Spleen (tissue), 7 donors: ENCODE measurements around the gene FAM107A.

ENCODE experiments used
- CTCF ChIP-seq, 11 experiments: fragments of 200-600 bp in 7 of 11; fragments of 450-650 bp in 4 of 11; sonication (generic) in 4 of 11; IDR thresholded peaks in 8 of 11; conservative IDR thresholded peaks in 3 of 11; 1 replicate in 7 of 11; 2 replicates in 4 of 11; pipeline versions ENCODE4 v1.4.0 to v1.8.0; 2016 to 2021; ENCODE audit warnings: antibody characterized with exemption in 11 of 11, inconsistent platforms in 4 of 11, mild to moderate bottlenecking in 1 of 11
- POLR2AphosphoS5 ChIP-seq, 3 donors: sonication (generic); formaldehyde crosslinking; IDR thresholded peaks; one replicate each; pipeline ENCODE4 v1.5.1; 2017; ENCODE audit warnings: antibody characterized with exemption in 3 of 3
- donor health status: DM: no; HTN: no; CAD: no; lungs with moderate emphysema.
- donor health status: DM: no; HTN: no; CAD: no.
- donor health status: DM: no; HTN: no; CAD: no.

GRCh38 chr3:58526515-58526957 is 50.7 kb downstream of the FAM107A start:
- TF ChIP-seq CTCF (IDR thresholded peaks at IDR 0.05 in 8 of 11, conservative IDR thresholded peaks at IDR 0.05 in 3 of 11) (no peak), POLR2AphosphoS5 (IDR thresholded peaks at IDR 0.05) (no peak)
